Omental fat pad (tissue), 4 donors: Measurements from ENCODE around the gene CDC42BPG. TPM values are rescaled to one million over a fixed set of nuclear protein-coding genes. Genes with fewer than 3 reads are reported as not detected.

Source experiments
- ATAC-seq: fragments of 150-250 bp; one replicate; pipeline ENCODE4 v1.9.1; 2016; ENCODE audit warnings: mild to moderate bottlenecking, moderate library complexity; ENCODE audit not compliant: low FRiP score
- DNase-seq: peaks from one replicate; pipeline ENCODE4 v3.0.0-alpha.2; 2019; ENCODE audit warnings: low spot score
- CTCF ChIP-seq, 3 donors: fragments of 450-650 bp; IDR thresholded peaks; one replicate each; pipeline ENCODE4 v1.5.1; 2016 to 2017; ENCODE audit warnings: antibody characterized with exemption in 3 of 3, mild to moderate bottlenecking in 3 of 3, moderate library complexity in 2 of 3
- total RNA-seq, 4 donors: library from RNA; depleted of rRNA; stranded (reverse); fragments of >200 nt; gene quantifications; one replicate each; pipeline ENCODE4 v1.1.0, GENCODE V29; 2016

The CDC42BPG gene
- total RNA-seq, 4 donors from 2014 or later, result 0.19 to 0.48 (median 0.42) TPM

- ATAC-seq, result no peak
Measured at GRCh38 chr11:64864135-64864472, 19.7 kb upstream of the CDC42BPG start.

DNA sequence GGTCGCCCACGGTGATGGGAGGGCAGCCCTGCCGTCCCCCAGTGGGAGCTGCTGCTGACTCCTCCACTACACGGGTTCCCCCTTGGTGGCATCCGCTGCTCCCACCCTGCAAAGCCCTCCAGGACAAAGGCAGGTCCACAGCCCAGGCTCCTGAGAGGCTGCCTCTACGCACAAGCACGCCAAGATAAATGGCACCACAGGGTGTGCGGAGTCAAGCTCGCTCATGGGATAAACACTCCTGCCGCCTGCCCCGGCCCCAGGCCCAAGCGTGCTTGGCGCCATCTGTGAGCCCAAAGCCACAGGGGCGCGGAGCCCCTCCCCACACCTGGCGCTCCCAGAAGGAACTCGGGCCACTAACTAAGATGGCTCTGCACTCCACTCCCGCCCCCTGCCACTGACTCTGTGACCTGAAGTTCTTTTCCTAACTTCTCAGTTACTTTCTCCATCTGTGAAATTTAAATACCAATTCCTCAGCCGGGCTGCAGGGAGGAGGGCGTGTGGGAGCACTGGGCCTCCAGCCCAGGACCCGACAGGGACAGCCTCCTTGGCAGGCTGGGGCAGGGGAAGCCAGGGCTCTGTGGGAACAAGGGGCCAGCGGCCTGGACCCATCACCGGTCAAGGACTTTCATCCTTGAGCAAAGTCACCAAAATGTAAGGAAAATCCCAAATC, 19.1 kb upstream of the CDC42BPG start:
- ATAC-seq (no peak), DNase-seq (no peak)
- no peak for TF ChIP-seq CTCF (IDR thresholded peaks at IDR 0.05)

More at GRCh38 chr11:64864135-64864472, 19.7 kb upstream of the CDC42BPG start:
- TF ChIP-seq CTCF (IDR thresholded peaks at IDR 0.05), result no peak
- DNase-seq, result no peak

DNA sequence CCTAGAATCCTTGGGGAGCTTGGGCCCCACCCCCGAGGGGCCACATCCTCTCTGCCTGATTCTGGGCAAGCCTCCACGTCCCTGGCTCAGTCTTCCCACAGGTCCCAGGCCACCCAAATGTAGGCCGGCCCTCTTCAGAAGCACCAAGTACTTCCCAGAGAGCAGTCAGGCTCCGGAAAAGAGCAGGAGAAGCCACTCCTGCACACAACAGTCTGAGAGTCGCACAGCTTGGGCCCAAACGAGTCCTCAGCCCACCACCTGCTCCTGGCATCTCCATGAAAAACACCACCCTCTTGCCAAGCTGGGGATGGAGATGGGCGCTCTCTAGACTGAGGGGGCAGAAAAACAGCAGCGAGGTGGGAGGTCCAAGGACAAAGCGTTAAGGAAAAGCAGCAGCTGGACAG, 18.5 kb upstream of the CDC42BPG start:
- no peak for TF ChIP-seq CTCF (IDR thresholded peaks at IDR 0.05)
- no peak for ATAC-seq
- DNase-seq, result no peak

DNA sequence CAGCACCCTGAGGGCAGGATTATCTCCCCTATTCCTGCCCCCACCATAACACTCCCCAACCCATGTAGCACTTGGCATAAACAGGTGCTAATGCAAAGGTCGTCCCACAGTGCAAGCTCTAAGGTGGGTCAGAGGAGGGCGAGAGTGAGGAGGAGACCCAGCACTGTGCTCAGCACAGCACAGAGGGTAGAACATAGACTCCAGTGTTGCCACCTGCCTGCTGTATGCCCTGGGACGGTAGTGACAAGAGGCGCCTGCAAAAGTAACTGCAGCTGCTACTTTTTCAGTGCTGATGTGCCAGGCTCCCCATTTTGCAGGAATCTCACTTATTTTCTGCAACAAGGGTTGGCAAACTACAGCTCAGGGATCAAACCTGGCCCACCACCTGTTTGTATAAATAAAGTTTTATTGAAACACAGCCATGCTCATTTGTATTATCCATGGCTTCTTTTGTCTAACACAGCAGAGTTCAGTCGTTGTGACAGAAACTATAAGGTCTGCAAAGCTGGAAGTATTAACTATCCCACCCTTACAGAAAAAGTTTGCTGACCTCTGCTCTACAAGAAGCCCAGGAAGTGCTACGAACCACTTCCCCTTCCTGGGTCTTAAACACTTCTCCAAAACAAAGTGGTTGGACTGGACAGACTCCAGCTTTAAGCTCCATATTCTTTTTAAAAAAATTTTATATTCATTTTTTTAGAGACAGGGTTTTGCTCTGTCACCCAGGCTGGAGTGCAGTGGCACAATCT, 16.9 kb upstream of the CDC42BPG start:
- DNase-seq (no peak), ATAC-seq (no peak)
- no peak for TF ChIP-seq CTCF (IDR thresholded peaks at IDR 0.05)

GRCh38 chr11:64859542-64860414, 15.3 kb upstream of the CDC42BPG start:
- no peak for ATAC-seq
- TF ChIP-seq CTCF (IDR thresholded peaks at IDR 0.05), result no peak
- DNase-seq, result no peak

DNA sequence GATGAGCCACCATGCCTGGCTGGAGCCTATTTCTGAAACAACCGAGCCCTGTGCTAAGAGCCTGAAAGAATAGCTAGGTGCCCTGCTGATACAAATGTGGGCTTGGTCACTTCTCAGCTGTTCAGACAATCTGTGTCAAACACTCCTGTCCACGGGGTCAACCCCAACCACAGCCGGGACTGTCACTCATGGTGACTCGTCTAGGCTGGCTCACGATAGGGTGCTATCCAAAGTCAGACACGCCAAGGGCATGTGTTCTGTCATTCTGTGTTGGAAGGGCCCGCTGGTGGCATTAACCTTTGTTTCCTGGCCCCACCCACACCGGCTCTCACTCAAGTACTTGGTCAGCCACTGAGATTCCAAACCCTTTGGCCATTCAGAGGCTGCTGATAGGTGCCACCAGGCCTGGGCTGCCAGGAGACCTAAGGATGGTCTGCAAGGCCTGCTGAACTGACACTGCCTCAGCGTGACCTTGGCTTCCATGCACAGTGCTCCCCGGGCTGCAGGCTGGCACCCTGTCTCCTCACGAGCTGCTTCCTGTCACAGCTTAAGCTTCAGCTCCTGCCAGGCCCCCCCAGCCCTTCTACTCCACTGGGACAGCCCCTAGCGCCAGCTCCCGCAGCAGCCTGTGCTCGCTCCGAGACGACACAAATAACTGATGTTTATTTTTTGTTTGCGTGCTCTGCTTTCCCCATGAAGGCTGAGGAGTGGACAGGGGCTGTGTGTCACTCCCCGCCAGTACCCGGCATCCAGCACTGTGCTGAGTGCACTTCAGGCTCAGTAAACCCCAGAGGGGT, 14.2 kb upstream of the CDC42BPG start:
- no peak for ATAC-seq
- no peak for TF ChIP-seq CTCF (IDR thresholded peaks at IDR 0.05)
- no peak for DNase-seq
